Suprapubic skin (tissue), 4 donors: ENCODE data around the gene GNA12. TPM values are rescaled to one million over a fixed set of nuclear protein-coding genes. Genes with fewer than 3 reads are reported as not detected.

Source experiments
- DNase-seq, 2 donors: peaks; one replicate each; pipeline ENCODE4 v3.0.0-alpha.2; 2019; ENCODE audit warnings: low spot score in 2 of 2
- H3K27ac ChIP-seq: fragments of 200-600 bp; sonication (generic); one replicate; pipeline ENCODE4 v1.5.1; 2019
- H3K27me3 ChIP-seq: fragments of 200-600 bp; sonication (generic); one replicate; pipeline ENCODE4 v1.5.1; 2019
- H3K36me3 ChIP-seq: fragments of 200-600 bp; sonication (generic); one replicate; pipeline ENCODE4 v1.5.1; 2019
- H3K4me1 ChIP-seq: fragments of 200-600 bp; sonication (generic); one replicate; pipeline ENCODE4 v1.5.1; 2019
- H3K4me3 ChIP-seq: fragments of 200-600 bp; sonication (generic); one replicate; pipeline ENCODE4 v1.5.1; 2019; ENCODE audit warnings: mild to moderate bottlenecking
- H3K9me3 ChIP-seq: fragments of 200-600 bp; sonication (generic); one replicate; pipeline ENCODE4 v1.5.1; 2019
- EP300 ChIP-seq: sonication (generic); formaldehyde crosslinking; IDR thresholded peaks from one replicate; pipeline ENCODE4 v1.6.1; 2017; ENCODE audit warnings: antibody characterized with exemption
- POLR2A ChIP-seq, 2 donors: fragments of 450-650 bp; IDR thresholded peaks; one replicate each; pipeline ENCODE4 v1.6.1; 2017; ENCODE audit warnings: antibody characterized with exemption in 2 of 2, mild to moderate bottlenecking in 2 of 2, moderate library complexity in 2 of 2
- POLR2AphosphoS5 ChIP-seq, 3 donors: sonication (generic); formaldehyde crosslinking; IDR thresholded peaks; one replicate each; pipeline ENCODE4 v1.6.1; 2017; ENCODE audit warnings: antibody characterized with exemption in 3 of 3
- WGBS: methylation state at CpG from one replicate; pipeline ENCODE4 v1.1.5; 2018; 5-methylcytosine and 5-hydroxymethylcytosine counted together
- total RNA-seq, 4 donors: library from RNA; depleted of rRNA; stranded (reverse); fragments of >200 nt; gene quantifications; one replicate each; pipeline ENCODE4 v1.1.0, GENCODE V29; 2016
- TF ChIP-seq, protein P1 (sequence below), 2 donors: fragments of 200-600 bp in 1 of 2; fragments of 450-650 bp in 1 of 2; sonication (generic) in 1 of 2; IDR thresholded peaks; one replicate each; pipeline ENCODE4 v1.5.1; 2016 to 2019; ENCODE audit warnings: antibody characterized with exemption in 2 of 2, mild to moderate bottlenecking in 1 of 2, moderate library complexity in 1 of 2

GNA12 gene
- total RNA-seq, 4 donors from 2014 or later: 9.7 to 15.0 (median 13.3) TPM

GRCh38 chr7:2716488-2716887, 127.6 kb downstream of the GNA12 start:
- H3K4me3 ChIP-seq: no peak overlapping the region
- H3K27me3 ChIP-seq: no peaks in the 10 kb centered on the region
- peaks cover 7% of the 10 kb centered on the region for H3K4me1 ChIP-seq
- no peaks in the 10 kb centered on the region for H3K36me3 ChIP-seq
- H3K27ac ChIP-seq: no peak overlapping the region
- no peak for TF ChIP-seq EP300
- TF ChIP-seq, protein P1, sequence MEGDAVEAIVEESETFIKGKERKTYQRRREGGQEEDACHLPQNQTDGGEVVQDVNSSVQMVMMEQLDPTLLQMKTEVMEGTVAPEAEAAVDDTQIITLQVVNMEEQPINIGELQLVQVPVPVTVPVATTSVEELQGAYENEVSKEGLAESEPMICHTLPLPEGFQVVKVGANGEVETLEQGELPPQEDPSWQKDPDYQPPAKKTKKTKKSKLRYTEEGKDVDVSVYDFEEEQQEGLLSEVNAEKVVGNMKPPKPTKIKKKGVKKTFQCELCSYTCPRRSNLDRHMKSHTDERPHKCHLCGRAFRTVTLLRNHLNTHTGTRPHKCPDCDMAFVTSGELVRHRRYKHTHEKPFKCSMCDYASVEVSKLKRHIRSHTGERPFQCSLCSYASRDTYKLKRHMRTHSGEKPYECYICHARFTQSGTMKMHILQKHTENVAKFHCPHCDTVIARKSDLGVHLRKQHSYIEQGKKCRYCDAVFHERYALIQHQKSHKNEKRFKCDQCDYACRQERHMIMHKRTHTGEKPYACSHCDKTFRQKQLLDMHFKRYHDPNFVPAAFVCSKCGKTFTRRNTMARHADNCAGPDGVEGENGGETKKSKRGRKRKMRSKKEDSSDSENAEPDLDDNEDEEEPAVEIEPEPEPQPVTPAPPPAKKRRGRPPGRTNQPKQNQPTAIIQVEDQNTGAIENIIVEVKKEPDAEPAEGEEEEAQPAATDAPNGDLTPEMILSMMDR (IDR thresholded peaks at IDR 0.05): no peak
- no peak for TF ChIP-seq POLR2A (IDR thresholded peaks at IDR 0.05)
- TF ChIP-seq POLR2AphosphoS5 (IDR thresholded peaks at IDR 0.05): no peak
- H3K9me3 ChIP-seq: no peaks in the 10 kb centered on the region
- no peak for DNase-seq
- WGBS: 85% methylated on average over 9 of the region's 11 CpGs

DNA sequence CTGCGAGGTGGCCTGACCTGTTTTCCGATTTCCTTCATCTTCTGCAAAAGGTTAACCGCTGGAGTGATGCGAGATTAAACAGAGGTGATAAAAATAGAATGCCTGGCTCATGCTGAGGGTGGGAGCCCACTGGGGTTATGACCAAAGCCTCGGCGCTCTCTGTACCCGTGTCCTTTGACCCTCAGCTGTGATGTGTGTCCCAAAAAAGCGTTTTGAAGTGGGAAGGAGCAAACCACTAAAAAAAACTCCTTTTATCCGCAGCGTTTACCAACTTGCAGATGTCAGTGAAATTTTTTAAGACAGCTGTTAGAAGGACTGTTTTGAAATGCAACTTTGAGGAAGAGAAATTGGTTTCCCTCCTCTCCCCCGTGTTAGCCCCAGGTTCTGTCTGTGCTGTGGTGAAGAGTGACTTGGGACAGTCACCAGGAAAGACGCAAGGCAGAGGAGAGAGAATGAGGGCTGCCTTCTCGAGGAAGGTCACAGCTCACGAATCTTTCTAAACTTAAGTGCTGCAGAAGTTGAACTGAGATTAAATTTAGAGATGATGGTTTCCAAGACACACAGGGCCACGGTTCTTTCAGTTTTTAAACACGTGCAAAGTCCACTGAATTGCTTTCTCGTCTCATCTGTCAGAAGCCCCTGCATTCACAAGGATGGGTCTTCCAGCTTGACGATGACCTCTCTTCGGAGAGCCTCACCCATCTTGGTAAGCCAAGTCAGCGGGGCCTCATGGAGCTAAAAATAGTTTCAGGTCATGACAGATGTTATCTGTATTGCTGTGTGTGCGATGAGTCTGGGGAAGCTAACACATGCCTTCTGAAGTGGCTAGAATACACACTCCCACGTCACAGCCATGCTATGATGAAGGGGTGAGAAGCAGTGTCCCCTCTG, 128.5 kb downstream of the GNA12 start:
- H3K4me1 ChIP-seq: peaks cover 7% of the 10 kb centered on the region
- H3K4me3 ChIP-seq: no peak overlapping the region
- no peaks in the 10 kb centered on the region for H3K36me3 ChIP-seq
- H3K27ac ChIP-seq: no peak overlapping the region
- H3K9me3 ChIP-seq: no peaks in the 10 kb centered on the region
- 66% methylated on average over 20 of the region's 22 CpGs for WGBS
- DNase-seq: no peak
- no peaks in the 10 kb centered on the region for H3K27me3 ChIP-seq
- no peak for TF ChIP-seq POLR2A (IDR thresholded peaks at IDR 0.05)
- TF ChIP-seq, protein P1 (IDR thresholded peaks at IDR 0.05): no peak
- no peak for TF ChIP-seq POLR2AphosphoS5 (IDR thresholded peaks at IDR 0.05)
- no peak for TF ChIP-seq EP300

DNA sequence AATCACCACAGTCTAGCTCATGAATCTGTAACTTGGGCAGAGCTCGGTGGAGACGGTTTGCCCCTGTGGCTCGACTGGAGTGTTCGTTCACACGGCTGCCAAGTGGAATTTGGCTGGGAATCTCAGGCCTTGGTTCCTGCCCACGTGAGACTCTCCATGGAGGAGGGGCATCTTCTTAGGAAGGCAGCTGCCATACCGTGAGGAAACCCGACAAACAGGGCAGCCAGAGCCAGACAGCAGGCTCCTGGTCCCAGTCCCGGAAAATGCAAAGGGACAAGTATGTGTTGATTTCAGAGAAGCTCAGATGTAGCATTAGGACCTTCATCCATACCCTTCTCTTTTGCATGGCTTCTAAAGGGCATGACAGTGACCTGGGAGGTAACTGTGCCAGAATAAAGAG, 129.5 kb downstream of the GNA12 start:
- Histone ChIP-seq H3K27me3 (no peaks in the 10 kb centered on the region), H3K4me3 (no peak overlapping the region), H3K4me1 (peaks cover 16% of the 10 kb centered on the region), H3K9me3 (no peaks in the 10 kb centered on the region), H3K36me3 (no peaks in the 10 kb centered on the region), H3K27ac (no peak overlapping the region)
- TF ChIP-seq, protein P1 (IDR thresholded peaks at IDR 0.05): no peak
- TF ChIP-seq POLR2AphosphoS5 (IDR thresholded peaks at IDR 0.05) (no peak), POLR2A (IDR thresholded peaks at IDR 0.05) (no peak), EP300 (no peak)
- WGBS: 88% methylated on average over 9 of the region's 9 CpGs
- no peak for DNase-seq

- no peaks in the 10 kb centered on the region for H3K9me3 ChIP-seq
- H3K27me3 ChIP-seq: no peaks in the 10 kb centered on the region
- H3K4me3 ChIP-seq: no peak overlapping the region
- peaks cover 18% of the 10 kb centered on the region for H3K4me1 ChIP-seq
- DNase-seq: no peak
- H3K36me3 ChIP-seq: no peaks in the 10 kb centered on the region
- no peak overlapping the region for H3K27ac ChIP-seq
- TF ChIP-seq, protein P1 (IDR thresholded peaks at IDR 0.05): no peak
- TF ChIP-seq EP300: no peak
- no peak for TF ChIP-seq POLR2A (IDR thresholded peaks at IDR 0.05)
- TF ChIP-seq POLR2AphosphoS5 (IDR thresholded peaks at IDR 0.05): no peak
- WGBS: 82% methylated on average over 12 of the region's 12 CpGs
Measured at GRCh38 chr7:2713978-2714377, 130.1 kb downstream of the GNA12 start.

DNA sequence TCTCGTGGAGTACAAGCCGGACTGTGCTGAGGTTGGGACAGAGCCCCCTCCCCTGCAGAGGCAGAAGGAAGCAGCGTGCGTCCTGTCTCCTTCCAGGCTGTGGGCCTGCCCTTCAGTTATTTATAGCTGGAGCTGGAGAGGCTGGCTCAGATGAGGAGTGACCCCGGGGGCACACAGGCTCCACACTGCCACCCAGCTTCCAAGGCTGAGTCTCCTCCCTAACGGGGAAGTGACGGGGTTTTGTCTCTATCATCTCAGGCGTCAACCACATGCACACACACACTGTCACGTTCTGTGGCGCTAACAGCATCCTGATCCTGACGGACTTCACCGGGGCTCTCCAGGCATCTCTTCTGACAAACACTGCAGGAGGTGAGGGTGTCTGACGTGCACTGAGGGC, 130.7 kb downstream of the GNA12 start:
- H3K27ac ChIP-seq: no peak overlapping the region
- H3K27me3 ChIP-seq: no peaks in the 10 kb centered on the region
- 66% methylated on average over 13 of the region's 13 CpGs for WGBS
- H3K4me1 ChIP-seq: peaks cover 18% of the 10 kb centered on the region
- H3K9me3 ChIP-seq: no peaks in the 10 kb centered on the region
- TF ChIP-seq POLR2AphosphoS5 (IDR thresholded peaks at IDR 0.05): no peak
- no peak for TF ChIP-seq EP300
- no peak for TF ChIP-seq POLR2A (IDR thresholded peaks at IDR 0.05)
- H3K36me3 ChIP-seq: no peaks in the 10 kb centered on the region
- no peak for DNase-seq
- H3K4me3 ChIP-seq: no peak overlapping the region
